GM23248 (cell line): ENCODE measurements around the gene RNF111.

Source experiments
- EZH2 ChIP-seq: fragments of 200-600 bp; sonication (generic); IDR thresholded peaks from 2 replicates; pipeline ENCODE4 v1.6.1; 2018; ENCODE audit warnings: antibody characterized with exemption, mild to moderate bottlenecking; ENCODE audit not compliant: insufficient read depth, poor library complexity, severe bottlenecking
- EZH2phosphoT487 ChIP-seq: fragments of 200-600 bp; sonication (generic); IDR thresholded peaks from 2 replicates; pipeline ENCODE4 v1.6.1; 2018; ENCODE audit warnings: antibody characterized with exemption, moderate library complexity, mild to moderate bottlenecking, low read depth; ENCODE audit not compliant: insufficient read depth

GRCh38 chr15:59104912-59105732 is 117.7 kb downstream of the RNF111 start, which contains the start of gene CCNB2:
- TF ChIP-seq EZH2phosphoT487: no peak
- TF ChIP-seq EZH2: no peak
